Ovary (tissue), 9 donors: ENCODE data around the gene LAMA2. TPM values are rescaled to one million over a fixed set of nuclear protein-coding genes. Genes with fewer than 3 reads are reported as not detected.

Experiments used
- DNase-seq, 5 donors: peaks; one replicate each; pipeline ENCODE4 v3.0.0-alpha.2; 2019 to 2020
- H3K27ac ChIP-seq, 2 donors: fragments of 200-600 bp; one replicate each; pipeline versions ENCODE4 v1.5.1 to v1.8.0; 2019 to 2022
- H3K27me3 ChIP-seq: fragments of 200-600 bp; one replicate; pipeline ENCODE4 v1.8.0; 2022
- H3K36me3 ChIP-seq: fragments of 200-600 bp; sonication (generic); one replicate; pipeline ENCODE4 v1.5.1; 2019
- H3K4me1 ChIP-seq: one replicate; pipeline ENCODE4 v1.8.1; 2013; ENCODE audit warnings: mild to moderate bottlenecking, moderate library complexity; ENCODE audit not compliant: insufficient read depth
- H3K4me3 ChIP-seq: fragments of 200-600 bp; sonication (generic); one replicate; pipeline ENCODE4 v1.5.1; 2017
- H3K9me3 ChIP-seq, 2 donors: fragments of 200-600 bp in 1 of 2; sonication (generic) in 1 of 2; one replicate each; pipeline versions ENCODE4 v1.5.1 to v1.8.1; 2013 to 2019; ENCODE audit warnings: mild to moderate bottlenecking in 1 of 2, moderate library complexity in 1 of 2
- CTCF ChIP-seq, 3 donors: fragments of 450-650 bp in 2 of 3; fragments of 200-600 bp in 1 of 3; IDR thresholded peaks; one replicate each; pipeline versions ENCODE4 v1.5.1 to v1.8.0; 2016 to 2022; ENCODE audit warnings: antibody characterized with exemption in 3 of 3, mild to moderate bottlenecking in 1 of 3
- EP300 ChIP-seq: sonication (generic); formaldehyde crosslinking; IDR thresholded peaks from one replicate; pipeline ENCODE4 v1.6.1; 2017; ENCODE audit warnings: antibody characterized with exemption
- POLR2A ChIP-seq: fragments of 450-650 bp; IDR thresholded peaks from one replicate; pipeline ENCODE4 v1.6.1; 2017; ENCODE audit warnings: antibody characterized with exemption, mild to moderate bottlenecking, moderate library complexity
- WGBS, 3 donors: extraction: QIAGEN DNeasy Blood & Tissue Kit in 1 of 3; methylation state at CpG; one replicate each; pipeline versions ENCODE4 v1.1.5 to v1.1.7; 2013 to 2017; 5-methylcytosine and 5-hydroxymethylcytosine counted together
- intact Hi-C, 4 donors: fragments of 100-400 bp; cut with DNase I; formaldehyde crosslinking; loops; one replicate each; pipeline versions ENCODE4 v1.11.0 to v1.15.1; 2022 to 2023
- polyA plus RNA-seq, 2 donors: library from polyadenylated mRNA; stranded (reverse); fragments of 200-250 nt in 1 of 2; fragments of 350-450 nt in 1 of 2; fragmentation: Illumina TruSeq in 1 of 2; extraction: RNeasy Lipid Tissue Mini Kit (QIAGEN cat#74804) in 1 of 2; gene quantifications; one replicate each; pipeline ENCODE4 v1.2.3, GENCODE V29; 2013 to 2014
- total RNA-seq, 7 donors: library from RNA; depleted of rRNA in 2 of 7; stranded (reverse); fragments of >200 nt in 2 of 7; fragmentation: NEBNext Ultra II Directional in 3 of 7; extraction: Animal tissue kit (Norgen Biotek cat#: 25700) in 3 of 7; gene quantifications; one replicate each; pipeline versions ENCODE4 v1.1.0 to v1.2.4, GENCODE V29; 2016 to 2023
- donor health status: DM: no; HTN: no; CAD: no; lungs with moderate emphysema.
- donor health status: DM: no; HTN: no; CAD: no.
- donor health status: Bipolar disorder and iron deficiency.
- donor health status: DM: yes; HTN: yes; CAD: no.
- donor health status: DM: no; HTN: no; CAD: no.
- donor health status: DM: yes; HTN: yes; CAD: no.

The LAMA2 gene
- total and polyA plus RNA-seq, 9 donors = 42.5 to 226 (median 121) TPM

GRCh38 chr6:129324345-129324744 is 441.4 kb downstream of the LAMA2 start:
- Histone ChIP-seq H3K4me1 (no peaks in the 10 kb centered on the region), H3K4me3 (no peak overlapping the region), H3K36me3 (no peaks in the 10 kb centered on the region), H3K9me3 (no peaks in the 10 kb centered on the region), H3K27me3 (no peaks in the 10 kb centered on the region), H3K27ac (no peak overlapping the region)
- DNase-seq = no peak
- intact Hi-C loops = no loop called here
- no peak for TF ChIP-seq EP300
- WGBS, 3 donors = 94 to 96% (median 96%) methylated on average over 5 of the region's 5 CpGs

- DNase-seq = no peak
- no peaks in the 10 kb centered on the region for H3K9me3 ChIP-seq
- no peak overlapping the region for H3K4me3 ChIP-seq
- 90 to 92% (median 91%) methylated on average over 4 of the region's 4 CpGs for WGBS, 3 donors
- intact Hi-C loops = no loop called here
- no peak for TF ChIP-seq CTCF (IDR thresholded peaks at IDR 0.05)
- TF ChIP-seq EP300 = no peak
- TF ChIP-seq POLR2A = no peak
- no peaks in the 10 kb centered on the region for H3K36me3 ChIP-seq
- H3K4me1 ChIP-seq = no peaks in the 10 kb centered on the region
- no peak overlapping the region for H3K27ac ChIP-seq
- no peaks in the 10 kb centered on the region for H3K27me3 ChIP-seq
These were observed 446.7 kb downstream of the LAMA2 start for GRCh38 chr6:129329678-129330077.

GRCh38 chr6:129331450-129332138 is 448.7 kb downstream of the LAMA2 start:
- intact Hi-C loops = no loop called here

GRCh38 chr6:129335792-129336191 is 452.9 kb downstream of the LAMA2 start:
- intact Hi-C loops = no loop called here
- TF ChIP-seq EP300 (no peak), CTCF (IDR thresholded peaks at IDR 0.05) (no peak), POLR2A (no peak)
- Histone ChIP-seq H3K27me3 (no peaks in the 10 kb centered on the region), H3K36me3 (no peaks in the 10 kb centered on the region), H3K9me3 (no peaks in the 10 kb centered on the region), H3K27ac (no peak overlapping the region), H3K4me3 (no peak overlapping the region), H3K4me1 (no peaks in the 10 kb centered on the region)
- DNase-seq = no peak
- WGBS, 3 donors = 81 to 85% (median 82%) methylated on average over 4 of the region's 4 CpGs

More at GRCh38 chr6:129331450-129332138, 448.7 kb downstream of the LAMA2 start:
- no peak for TF ChIP-seq CTCF (IDR thresholded peaks at IDR 0.05)
- no peak for TF ChIP-seq POLR2A
- no peak for TF ChIP-seq EP300
- Histone ChIP-seq H3K4me1 (no peaks in the 10 kb centered on the region), H3K36me3 (no peaks in the 10 kb centered on the region), H3K27ac (no peak overlapping the region), H3K4me3 (no peak overlapping the region), H3K9me3 (no peaks in the 10 kb centered on the region), H3K27me3 (no peaks in the 10 kb centered on the region)
- WGBS, 3 donors = 86 to 88% (median 87%) methylated on average over 2 of the region's 2 CpGs
- DNase-seq = no peak

- Histone ChIP-seq H3K27me3 (no peaks in the 10 kb centered on the region), H3K4me3 (no peak overlapping the region), H3K27ac (no peak overlapping the region), H3K4me1 (no peaks in the 10 kb centered on the region), H3K36me3 (no peaks in the 10 kb centered on the region), H3K9me3 (no peaks in the 10 kb centered on the region)
- no peak for DNase-seq
- 93 to 98% (median 98%) methylated on average over 4 of the region's 4 CpGs for WGBS, 3 donors
- TF ChIP-seq CTCF (IDR thresholded peaks at IDR 0.05) (no peak), EP300 (no peak), POLR2A (no peak)
- intact Hi-C loops = no loop called here
These were observed 455.7 kb downstream of the LAMA2 start for GRCh38 chr6:129338683-129339082.
